SU-DHL-6 (cell line): Measurements from ENCODE around the gene TMEM154.

Source experiments
- CTCF ChIP-seq: fragments of 200-600 bp; sonication (generic); IDR thresholded peaks from one replicate; pipeline ENCODE4 v1.5.1; 2017; ENCODE audit warnings: antibody characterized with exemption, mild to moderate bottlenecking, low read length, moderate library complexity; ENCODE audit not compliant: insufficient read depth, poor library complexity, severe bottlenecking
- EZH2phosphoT487 ChIP-seq: fragments of 200-600 bp; sonication (generic), shearing (Covaris generic); conservative IDR thresholded peaks from 2 replicates; pipeline ENCODE4 v1.6.1; 2018; ENCODE audit warnings: mild to moderate bottlenecking, antibody characterized with exemption, low read length, moderate library complexity, mixed read lengths

DNA sequence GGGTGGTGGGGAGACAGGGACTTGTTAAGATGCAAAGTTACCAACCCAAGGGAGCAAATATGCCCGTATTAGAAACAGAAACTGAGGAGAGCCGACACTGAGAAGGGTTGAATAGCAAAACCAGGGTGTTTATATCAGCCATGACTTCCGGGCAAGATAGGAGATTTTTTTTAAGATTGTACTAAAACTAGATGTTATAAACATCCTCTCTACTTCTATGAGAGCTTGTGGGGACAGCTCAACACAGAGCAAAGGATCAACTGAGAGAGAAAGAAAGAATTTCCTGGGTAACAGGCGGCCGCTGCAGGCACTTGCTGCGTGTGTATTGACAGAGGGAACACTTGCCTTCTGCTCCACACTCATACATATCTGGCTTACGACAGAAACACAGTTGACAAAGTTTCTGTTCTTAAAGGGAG, 94.8 kb downstream of the TMEM154 start:
- no peak for TF ChIP-seq CTCF
- no peak for TF ChIP-seq EZH2phosphoT487
